ENCODE data around the gene LRP1B.
"Not testable (repeated sequence)": the region's sequence is repeated elsewhere in the genome, so short reads cannot be mapped to it uniquely, and the experiment has no call there.

Gene LRP1B

GRCh38 chr2:140489193-140489592 is 1641.6 kb downstream of the LRP1B start:
- no peak for DNase-seq

GRCh38 chr2:140481136-140481535 is 1649.7 kb downstream of the LRP1B start:
- no peak for DNase-seq

GRCh38 chr2:140473851-140474250 is 1657.0 kb downstream of the LRP1B start:
- no peak for DNase-seq

- DNase-seq, result no peak
Observed at GRCh38 chr2:140472676-140473075, 1658.1 kb downstream of the LRP1B start.

- DNase-seq, result no peak
Observed at GRCh38 chr2:140465301-140465700, 1665.5 kb downstream of the LRP1B start.

- DNase-seq, result no peak
Observed at GRCh38 chr2:140462990-140463389, 1667.8 kb downstream of the LRP1B start.

GRCh38 chr2:140457483-140457882 is 1673.3 kb downstream of the LRP1B start:
- DNase-seq, result no peak

- no peak for DNase-seq
Observed at GRCh38 chr2:140455315-140455714, 1675.5 kb downstream of the LRP1B start.

GRCh38 chr2:140454717-140455116 is 1676.1 kb downstream of the LRP1B start:
- no peak for DNase-seq

- DNase-seq, result no peak
Observed at GRCh38 chr2:140451324-140451723, 1679.5 kb downstream of the LRP1B start.

- DNase-seq, result no peak
Observed at GRCh38 chr2:140442319-140442718, 1688.5 kb downstream of the LRP1B start.

GRCh38 chr2:140440815-140441214 is 1690.0 kb downstream of the LRP1B start:
- no peak for DNase-seq

- DNase-seq, result no peak
Observed at GRCh38 chr2:140436936-140437335, 1693.9 kb downstream of the LRP1B start.

- DNase-seq, result not testable (repeated sequence)
Observed at GRCh38 chr2:140427033-140427432, 1703.8 kb downstream of the LRP1B start.

- DNase-seq, result no peak
Observed at GRCh38 chr2:140424471-140424870, 1706.3 kb downstream of the LRP1B start.

- DNase-seq, result no peak
Observed at GRCh38 chr2:140422759-140423158, 1708.1 kb downstream of the LRP1B start.

- no peak for DNase-seq
Observed at GRCh38 chr2:140417504-140417903, 1713.3 kb downstream of the LRP1B start.

GRCh38 chr2:140416577-140416976 is 1714.2 kb downstream of the LRP1B start:
- DNase-seq, result no peak

GRCh38 chr2:140415035-140415434 is 1715.8 kb downstream of the LRP1B start:
- peak; percentile 22 to 25 for DNase-seq

GRCh38 chr2:140410695-140411094 is 1720.1 kb downstream of the LRP1B start:
- no peak for DNase-seq

GRCh38 chr2:140401056-140401455 is 1729.8 kb downstream of the LRP1B start:
- DNase-seq, result no peak

GRCh38 chr2:140392824-140393223 is 1738.0 kb downstream of the LRP1B start:
- DNase-seq, result no peak

GRCh38 chr2:140384946-140385345 is 1745.9 kb downstream of the LRP1B start:
- no peak for DNase-seq

GRCh38 chr2:140383781-140384180 is 1747.0 kb downstream of the LRP1B start:
- no peak for DNase-seq

- DNase-seq, result no peak
Observed at GRCh38 chr2:140376686-140377085, 1754.1 kb downstream of the LRP1B start.

- no peak for DNase-seq
Observed at GRCh38 chr2:140363131-140363530, 1767.7 kb downstream of the LRP1B start.

Measured in Kasumi-1 (cell line).